OCI-LY7 (cell line): ENCODE results near the gene STIM1.

Experiments
- EZH2phosphoT487 ChIP-seq: fragments of 200-600 bp; sonication (generic); IDR thresholded peaks from 2 replicates; pipeline ENCODE4 v1.6.1; 2018; ENCODE audit warnings: low read depth, borderline replicate concordance, mild to moderate bottlenecking, mixed run types, antibody characterized with exemption, low read length, moderate library complexity, mixed read lengths
- TF ChIP-seq, protein P1 (sequence below): fragments of 200-600 bp; sonication (generic); conservative IDR thresholded peaks from 2 replicates; pipeline ENCODE4 v1.5.1; 2014; ENCODE audit warnings: mild to moderate bottlenecking, antibody characterized with exemption, low read length, moderate library complexity, mixed read lengths

DNA sequence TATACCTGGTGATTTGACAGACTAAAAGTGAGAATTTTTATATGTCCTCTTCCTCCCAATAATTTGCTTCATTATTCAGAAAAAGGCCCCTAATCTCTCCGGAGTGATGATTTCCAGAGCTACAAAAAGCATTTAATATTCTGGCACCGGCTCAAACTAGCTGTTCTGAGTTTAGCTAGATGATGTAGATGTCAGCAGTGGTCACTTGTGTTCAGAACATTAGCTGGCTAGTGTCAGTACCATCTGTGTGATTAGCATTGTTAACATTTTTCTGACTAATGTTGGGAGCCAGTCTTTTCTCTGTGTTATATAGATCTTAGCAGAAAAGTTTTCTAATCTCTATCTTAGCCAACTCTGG lies 170.5 kb downstream of the STIM1 start:
- TF ChIP-seq, protein P1, sequence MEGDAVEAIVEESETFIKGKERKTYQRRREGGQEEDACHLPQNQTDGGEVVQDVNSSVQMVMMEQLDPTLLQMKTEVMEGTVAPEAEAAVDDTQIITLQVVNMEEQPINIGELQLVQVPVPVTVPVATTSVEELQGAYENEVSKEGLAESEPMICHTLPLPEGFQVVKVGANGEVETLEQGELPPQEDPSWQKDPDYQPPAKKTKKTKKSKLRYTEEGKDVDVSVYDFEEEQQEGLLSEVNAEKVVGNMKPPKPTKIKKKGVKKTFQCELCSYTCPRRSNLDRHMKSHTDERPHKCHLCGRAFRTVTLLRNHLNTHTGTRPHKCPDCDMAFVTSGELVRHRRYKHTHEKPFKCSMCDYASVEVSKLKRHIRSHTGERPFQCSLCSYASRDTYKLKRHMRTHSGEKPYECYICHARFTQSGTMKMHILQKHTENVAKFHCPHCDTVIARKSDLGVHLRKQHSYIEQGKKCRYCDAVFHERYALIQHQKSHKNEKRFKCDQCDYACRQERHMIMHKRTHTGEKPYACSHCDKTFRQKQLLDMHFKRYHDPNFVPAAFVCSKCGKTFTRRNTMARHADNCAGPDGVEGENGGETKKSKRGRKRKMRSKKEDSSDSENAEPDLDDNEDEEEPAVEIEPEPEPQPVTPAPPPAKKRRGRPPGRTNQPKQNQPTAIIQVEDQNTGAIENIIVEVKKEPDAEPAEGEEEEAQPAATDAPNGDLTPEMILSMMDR: no peak
- TF ChIP-seq EZH2phosphoT487: no peak
